Muscle of arm (tissue), 12 donors: Measurements from ENCODE around the gene SERTM1. TPM values are rescaled to one million over a fixed set of nuclear protein-coding genes. Genes with fewer than 3 reads are reported as not detected.
A peak's percentile ranks its signal among the peaks of the same experiment; 100 is the strongest.

ENCODE experiments used
- DNase-seq: peaks from one replicate; pipeline ENCODE4 v3.0.0-alpha.2; 2013
- polyA plus RNA-seq, 12 donors: library from polyadenylated mRNA; unstranded; fragments of 120-200 nt; gene quantifications; one replicate each; pipeline ENCODE4 v1.2.1, GENCODE V29; 2013; ENCODE audit not compliant: insufficient read length in 12 of 12

SERTM1 gene
- polyA plus RNA-seq, 12 donors: 0.16 to 1.3 (median 0.37) TPM; not detected in 2

DNA sequence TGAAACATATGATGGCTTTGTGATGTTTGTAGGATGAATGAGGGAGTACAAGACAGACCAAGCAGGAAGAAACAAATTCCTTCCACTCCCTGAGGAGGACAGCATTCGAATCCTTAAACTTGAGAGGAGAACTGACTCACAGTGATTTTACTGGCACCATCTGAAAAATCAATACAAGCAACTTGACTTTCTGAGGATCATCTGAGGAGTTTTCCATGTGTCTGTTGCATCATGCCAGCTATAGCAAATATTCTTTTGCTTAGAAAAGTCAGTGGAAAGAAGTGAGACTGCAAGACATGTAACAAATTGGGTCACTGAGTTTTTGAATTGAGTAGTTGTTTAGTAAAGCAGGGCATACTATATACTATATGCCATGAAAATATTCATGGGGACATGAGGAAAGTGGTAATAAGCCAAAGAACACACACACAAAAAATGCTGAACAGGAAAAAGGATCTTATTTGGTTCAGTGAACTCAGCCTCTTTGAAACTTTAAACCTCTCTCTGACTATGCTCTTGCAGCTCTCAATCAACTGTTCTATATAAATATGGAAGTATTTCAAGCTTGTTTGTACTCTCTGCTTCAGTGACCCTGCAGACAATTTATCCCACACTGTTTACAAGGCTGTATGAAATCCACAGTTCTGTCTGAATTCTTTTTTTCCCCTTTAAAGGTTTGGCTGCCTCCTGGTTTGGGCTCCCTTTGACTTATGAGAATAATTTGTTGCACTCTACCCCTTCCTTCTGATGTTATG, 35.5 kb downstream of the SERTM1 start:
- DNase-seq: no peak

DNA sequence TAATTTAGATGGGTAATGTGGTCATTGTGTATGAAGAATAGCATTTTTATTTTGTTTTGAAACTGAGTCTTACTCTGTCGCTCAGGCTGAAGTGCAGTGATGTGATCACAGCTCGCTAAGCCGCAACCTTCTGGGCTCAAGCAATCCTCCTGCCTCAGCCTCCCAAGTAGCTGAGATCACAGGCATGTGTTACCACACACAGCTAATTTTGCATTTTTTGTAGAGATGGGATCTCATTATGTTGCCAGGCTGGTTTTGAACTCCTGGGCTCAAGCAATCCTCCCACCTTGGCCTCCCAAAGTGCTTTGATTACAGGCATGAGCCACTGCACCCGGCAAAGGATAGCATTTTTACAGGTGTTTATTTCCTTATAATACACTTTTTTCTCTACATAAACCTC, 36.6 kb downstream of the SERTM1 start:
- DNase-seq: no peak

DNA sequence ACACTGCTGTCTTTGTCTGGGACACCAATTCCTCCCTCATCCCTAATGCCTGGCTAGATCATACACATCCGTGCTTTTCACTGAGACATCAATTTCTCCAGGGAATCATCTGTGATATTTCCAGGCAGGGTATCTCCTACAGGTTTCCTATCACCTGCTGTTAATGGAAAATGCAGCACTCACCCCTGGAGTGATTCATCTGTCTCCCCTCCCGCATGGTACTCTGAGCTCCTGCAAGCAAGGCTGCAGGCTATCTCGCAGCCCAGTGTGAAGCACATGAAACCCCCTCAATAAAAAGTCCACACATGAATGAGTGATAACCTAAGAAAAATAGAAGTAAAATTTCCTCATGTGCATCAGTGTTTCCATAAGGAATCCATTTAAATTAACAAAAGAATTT, 38.5 kb downstream of the SERTM1 start:
- no peak for DNase-seq

DNA sequence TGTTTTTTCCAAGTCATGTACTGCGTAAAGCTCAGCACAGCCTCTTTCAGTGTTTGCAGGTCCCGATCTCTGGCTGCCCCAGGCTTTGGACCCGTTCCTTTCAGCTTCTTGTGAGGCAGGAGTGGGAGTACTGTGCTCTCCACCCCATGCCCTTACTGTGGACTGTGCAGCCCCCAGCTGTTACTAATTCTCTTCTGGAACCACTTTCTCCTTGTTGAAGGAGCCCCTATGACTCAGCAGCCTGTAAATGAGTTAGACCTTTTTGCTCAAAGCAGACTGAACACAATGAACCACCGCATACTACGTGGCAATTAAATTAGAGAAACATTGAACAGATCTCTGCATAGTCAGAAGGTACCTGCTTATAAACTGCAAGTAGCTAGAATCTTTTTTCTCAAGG, 39.0 kb downstream of the SERTM1 start:
- peak; percentile 25 for DNase-seq

DNA sequence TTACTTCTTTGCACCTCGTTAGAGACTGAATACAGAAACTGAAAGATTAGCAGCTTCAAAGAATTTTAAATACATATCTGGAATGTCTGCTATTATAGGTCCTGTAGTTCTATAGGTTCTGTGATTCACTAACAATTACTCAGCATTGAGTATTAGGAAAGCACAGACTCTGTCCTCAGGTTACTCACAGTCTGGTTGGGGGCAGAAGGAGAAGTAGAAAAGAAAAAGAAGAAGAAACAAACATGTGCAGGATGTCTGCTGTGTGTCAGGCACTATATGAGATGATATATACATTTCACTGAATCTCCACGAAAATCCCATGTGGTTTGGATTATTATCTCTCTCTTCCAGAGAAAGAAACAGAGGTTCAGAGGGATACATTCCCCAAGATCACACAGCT, 40.1 kb downstream of the SERTM1 start:
- no peak for DNase-seq

DNA sequence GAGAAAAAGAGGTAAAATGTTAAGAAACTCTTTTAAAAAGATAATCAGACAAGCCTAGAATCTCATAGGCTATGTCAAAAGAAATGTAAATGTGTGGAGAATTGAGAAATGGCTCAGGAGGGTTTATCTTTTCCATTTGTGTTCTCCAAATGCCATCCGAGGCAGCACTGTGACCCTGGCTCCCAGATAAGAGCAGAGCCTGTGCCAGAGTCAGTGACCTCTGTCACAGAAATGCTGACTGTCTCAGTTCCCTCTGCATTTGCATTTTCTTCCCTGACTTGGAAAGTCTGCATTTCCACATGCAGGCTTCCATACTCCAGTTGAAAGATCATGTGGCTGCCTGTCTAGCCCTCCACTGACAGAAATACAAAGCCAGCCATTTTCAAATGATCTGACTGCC, 42.0 kb downstream of the SERTM1 start:
- DNase-seq: no peak

DNA sequence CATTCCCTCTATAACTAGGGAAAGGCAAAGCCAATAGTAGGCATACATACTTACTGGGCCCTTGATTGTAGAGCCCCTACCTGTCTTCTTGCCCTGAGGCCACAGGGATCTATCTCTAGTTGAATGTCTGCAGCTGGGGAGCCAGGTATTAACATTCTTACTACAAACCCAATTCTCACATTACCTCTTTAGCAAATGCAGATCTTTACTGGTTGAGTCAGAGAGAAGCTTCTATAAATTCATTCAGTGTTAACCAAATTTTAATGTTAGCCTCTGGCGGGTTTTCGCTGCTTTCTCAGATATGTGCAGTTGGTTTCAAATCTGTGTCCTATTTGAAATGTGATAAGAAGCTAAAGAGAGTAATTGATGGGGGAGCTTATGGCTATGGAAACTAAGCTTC, 43.2 kb downstream of the SERTM1 start:
- DNase-seq: no peak

DNA sequence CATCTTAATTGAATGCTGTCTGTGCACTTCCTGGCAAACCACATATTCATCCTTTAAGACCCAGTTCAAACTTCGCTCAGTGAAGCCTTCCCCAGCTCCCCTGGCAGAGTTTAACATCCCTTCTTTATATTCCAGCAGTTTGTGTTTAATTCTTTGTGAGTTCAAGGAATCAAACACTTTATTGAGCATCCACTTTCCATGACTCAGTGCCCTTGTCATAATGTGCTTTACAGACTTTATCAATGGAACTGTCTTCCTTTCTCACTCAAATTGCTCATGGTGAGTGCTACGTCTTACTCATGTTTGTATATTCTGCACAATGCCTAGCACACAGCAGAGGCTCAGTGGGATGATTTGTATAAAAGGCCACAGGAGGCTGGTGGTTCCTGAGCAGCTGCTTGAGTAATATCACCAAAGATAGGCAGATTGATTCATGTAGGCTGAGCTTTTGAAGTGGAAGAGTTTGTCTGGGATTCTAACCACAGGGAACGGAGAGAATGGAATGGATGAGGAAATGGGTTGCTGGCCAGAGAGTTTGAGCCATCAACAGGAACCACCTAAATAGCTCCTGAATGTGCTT, 44.2 kb downstream of the SERTM1 start:
- no peak for DNase-seq

DNA sequence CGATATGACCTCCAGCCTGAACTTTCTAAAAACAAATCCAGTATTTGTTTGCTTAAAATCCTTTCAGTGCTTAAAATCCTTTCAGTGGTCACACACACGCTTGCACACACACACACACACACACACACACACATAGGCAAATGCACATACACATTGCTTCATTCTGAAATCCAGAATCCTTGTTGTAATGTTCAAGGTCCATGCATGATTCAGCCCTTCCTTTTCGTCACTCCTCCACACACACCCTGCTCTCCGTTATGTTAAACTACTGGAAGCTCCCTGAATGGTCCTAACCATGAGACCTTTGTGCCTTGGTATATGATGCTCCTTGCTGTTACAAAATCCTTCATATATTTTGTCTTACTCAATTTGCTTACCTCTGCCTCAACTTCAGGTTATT, 44.9 kb downstream of the SERTM1 start:
- no peak for DNase-seq

DNA sequence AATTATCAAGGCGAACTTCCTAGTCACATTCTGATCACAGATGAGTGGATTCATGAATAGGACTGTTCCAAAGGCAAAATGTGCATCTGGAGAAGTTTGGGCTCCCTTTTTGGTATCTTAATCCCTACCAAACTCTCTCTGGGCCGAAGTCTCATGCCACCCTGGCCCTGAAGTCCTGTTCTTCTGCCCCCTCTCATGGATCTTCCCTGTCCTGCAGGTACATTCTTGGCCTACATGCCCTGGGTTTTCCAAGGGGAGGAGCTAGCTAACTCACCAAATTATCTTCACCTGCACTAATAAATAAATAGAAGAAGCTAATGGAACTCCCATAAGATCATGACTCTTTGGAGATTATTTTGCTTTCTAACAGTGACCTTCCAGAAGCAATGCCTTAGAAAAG, 50.3 kb downstream of the SERTM1 start:
- no peak for DNase-seq

DNA sequence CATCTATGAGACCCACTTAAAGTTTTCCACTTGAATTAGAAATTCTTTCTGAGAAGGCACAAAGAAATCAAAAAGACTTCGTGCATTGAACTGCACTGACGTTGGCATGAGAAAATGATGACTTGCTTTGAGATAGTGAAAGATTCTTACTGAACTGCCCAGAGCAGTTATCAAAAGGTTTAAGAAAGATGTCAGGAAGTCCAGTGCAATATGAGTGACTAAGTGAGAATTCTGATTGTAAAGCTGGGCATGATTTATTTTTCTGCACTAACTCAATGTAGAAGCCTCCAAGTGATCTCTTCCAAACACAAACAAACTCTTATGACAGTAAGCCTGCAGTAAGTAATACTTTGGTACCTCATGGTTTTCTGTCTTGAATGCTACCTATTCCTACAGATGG, 52.1 kb downstream of the SERTM1 start:
- no peak for DNase-seq

DNA sequence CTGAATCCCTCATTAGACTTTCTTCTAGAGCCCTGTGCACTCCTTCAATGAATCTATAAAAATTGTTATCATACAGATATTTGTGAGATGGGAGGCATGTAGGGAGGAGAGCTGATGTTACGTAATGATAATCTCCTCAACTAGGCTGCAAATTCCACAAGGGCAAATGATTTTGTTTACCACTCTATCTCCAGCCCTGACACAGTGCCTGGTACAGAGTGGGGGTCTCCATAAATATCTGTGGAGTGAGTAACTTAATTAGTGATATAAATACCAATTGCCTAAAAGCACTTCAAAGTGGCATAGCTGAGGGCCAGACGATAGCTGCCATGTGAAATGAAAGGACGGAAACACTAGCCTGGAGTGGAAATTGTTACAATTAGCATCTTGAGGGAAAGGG, 54.2 kb downstream of the SERTM1 start:
- no peak for DNase-seq

DNA sequence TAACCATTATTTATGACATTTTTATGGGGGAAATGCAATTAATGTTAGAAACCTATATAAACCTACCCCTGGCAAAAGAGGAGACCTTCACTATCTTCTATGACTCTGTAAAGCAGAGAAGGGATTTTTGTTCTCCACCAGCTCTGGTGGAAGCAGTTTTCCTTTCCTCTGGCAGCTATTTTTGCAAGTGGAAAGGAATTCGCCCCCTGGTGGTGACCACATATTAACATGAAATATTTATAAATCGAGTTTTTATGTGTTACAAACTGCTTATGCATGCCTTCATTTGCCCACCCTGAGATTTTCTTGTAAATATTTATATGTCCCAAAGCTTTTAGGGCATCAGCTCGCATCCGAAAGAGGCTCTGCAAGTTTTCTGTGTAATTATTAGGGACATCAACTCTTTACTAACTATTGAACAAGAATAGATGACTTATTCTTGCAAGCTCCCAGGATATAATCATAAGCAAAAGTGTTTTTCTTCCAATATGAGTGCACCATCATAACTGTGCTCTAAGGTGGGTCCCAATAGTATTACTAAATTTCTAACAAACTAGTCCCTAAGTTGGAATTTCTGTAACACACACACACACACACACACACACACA, 62.4 kb downstream of the SERTM1 start:
- DNase-seq: peak; percentile 75

DNA sequence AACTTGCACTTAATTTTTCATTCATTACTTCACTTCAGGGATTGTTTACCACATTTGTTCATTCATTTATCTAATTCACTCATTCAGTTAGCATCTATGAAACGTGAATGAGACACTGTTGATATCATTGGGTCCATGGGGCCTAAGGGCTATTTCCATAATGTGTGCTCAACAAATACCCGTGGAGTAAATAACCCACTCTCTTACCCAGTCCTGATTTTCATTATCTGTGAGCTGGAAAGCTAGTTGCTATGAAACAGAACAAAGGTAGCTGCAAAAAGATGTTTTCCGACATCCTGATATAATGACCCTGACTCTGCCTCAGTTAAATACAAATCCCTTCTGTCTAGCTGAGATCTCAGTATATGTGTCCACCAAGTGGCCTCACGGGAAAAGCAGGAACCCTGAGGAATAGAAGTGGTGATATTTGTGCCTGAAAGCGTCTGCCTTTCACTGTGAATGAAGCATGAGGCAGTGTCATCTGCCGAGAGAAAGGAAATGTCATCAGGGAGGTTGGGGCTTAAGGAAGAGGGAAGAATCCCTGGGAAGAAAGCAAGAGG, 63.8 kb downstream of the SERTM1 start:
- no peak for DNase-seq

DNA sequence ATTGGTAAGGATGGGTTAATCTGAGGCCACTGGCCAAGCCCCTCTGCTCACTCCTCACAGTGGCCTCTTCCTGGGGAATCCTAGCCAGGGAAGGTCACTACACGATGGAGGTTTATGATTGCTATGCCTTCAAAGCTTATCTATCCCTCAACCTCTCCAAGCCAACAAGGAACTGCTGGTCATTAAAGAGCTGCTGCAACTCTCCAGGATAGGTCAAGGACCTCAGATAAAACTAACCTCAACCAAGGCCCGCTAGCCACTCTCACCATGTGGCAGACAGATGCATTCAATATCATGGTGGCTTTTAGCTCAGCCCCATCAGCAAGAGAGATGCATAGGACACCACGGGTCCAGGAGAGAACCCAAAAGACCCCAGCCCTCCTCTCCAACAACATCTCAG, 71.6 kb downstream of the SERTM1 start:
- DNase-seq: no peak

DNA sequence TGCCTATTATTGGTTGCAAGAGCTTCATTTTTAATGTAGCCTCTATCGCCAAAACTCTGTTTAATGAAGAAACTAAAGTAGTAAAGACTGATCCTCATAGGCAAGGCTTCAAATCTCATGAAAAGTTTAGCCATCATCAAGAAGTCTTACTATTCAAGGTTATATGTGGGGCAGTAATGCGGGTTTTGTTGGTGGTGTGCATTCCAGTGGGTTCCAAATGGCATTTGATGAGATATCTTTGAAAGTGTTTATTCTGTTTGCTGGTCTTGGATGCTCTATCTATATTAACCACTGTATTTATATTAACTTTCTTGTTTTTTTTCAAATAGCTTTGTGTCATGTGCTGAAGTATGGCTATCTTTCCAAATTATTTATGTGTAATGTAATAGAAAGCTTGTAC, 72.2 kb downstream of the SERTM1 start:
- no peak for DNase-seq

Other genes starting within 250 kb of the SERTM1 start
- 1 to 10 TPM in 2 of 12 donors, under 1 TPM in 8, not detected in 2; 0.51 to 1.1 (median 0.67) TPM for gene CCNA1, start 241.5 kb upstream of the SERTM1 start, polyA plus RNA-seq
- gene RFXAP, start 145.2 kb downstream of the SERTM1 start, polyA plus RNA-seq: 10 to 100 TPM in 7 of 12 donors, 1 to 10 TPM in 3, not detected in 2; 7.3 to 16.0 (median 12.1) TPM
- 10 to 100 TPM in 11 of 12 donors, not detected in 1; 12.9 to 21.0 (median 18.5) TPM for gene SMAD9, start 246.2 kb downstream of the SERTM1 start, polyA plus RNA-seq